Measurements from ENCODE around the gene PTPRM.
"Not testable (repeated sequence)": the region's sequence is repeated elsewhere in the genome, so short reads cannot be mapped to it uniquely, and the experiment has no call there.

Gene PTPRM

DNA sequence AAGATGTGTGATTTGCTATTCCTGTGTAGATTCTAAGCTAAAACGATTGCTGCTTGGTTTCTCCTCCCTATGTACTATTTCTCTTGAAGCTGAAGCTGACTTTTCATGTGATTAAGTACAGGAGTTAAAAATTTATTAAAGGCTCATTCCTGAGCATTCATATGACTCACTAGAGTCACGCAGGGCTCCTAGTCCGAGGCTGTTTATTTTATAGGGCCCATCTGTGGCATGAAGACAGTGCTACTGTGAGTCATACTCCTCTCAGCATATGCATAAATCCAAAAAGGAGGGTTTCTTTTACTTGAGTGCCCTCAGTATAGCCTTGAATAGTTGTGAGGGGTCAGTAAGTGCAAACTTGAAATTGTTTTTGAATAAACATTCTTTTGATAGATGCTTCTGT lies 378.8 kb downstream of the PTPRM start:
- peak; percentile 94 for DNase-seq (ENCODE audit: low read depth in 2 of 2)

DNA sequence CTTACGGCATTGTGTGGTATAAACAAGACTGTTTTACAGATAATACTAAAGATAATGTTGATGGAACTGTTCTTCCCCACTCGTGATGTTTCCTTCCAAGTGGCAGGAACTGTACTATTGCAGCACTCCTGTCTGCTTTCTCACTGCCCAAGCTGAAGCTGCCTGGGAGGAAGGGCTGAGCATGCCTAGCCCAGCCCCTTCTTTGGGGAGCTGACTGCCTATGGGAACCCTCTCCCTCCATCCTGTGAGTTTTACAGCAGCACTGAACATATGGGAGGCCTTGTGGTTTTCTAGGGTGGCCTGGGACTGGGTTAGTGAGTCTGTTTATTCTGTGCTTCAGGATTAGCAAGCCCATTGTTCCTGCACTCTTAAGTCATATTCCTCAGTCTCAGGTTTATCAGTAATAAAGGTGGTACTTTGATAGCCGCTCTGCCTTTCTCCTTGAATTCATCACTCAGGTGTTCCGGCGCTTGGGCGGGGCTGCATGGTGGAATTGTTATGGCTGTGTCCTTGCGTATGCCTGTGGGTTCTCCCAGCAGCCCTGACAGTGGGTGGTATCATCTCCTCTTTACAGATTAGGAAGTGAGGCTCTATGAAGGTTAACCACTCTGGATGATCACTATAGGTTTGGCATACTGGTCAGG lies 379.7 kb downstream of the PTPRM start:
- DNase-seq (ENCODE audit: low read depth in 2 of 2) = peak; percentile 82 to 83

DNA sequence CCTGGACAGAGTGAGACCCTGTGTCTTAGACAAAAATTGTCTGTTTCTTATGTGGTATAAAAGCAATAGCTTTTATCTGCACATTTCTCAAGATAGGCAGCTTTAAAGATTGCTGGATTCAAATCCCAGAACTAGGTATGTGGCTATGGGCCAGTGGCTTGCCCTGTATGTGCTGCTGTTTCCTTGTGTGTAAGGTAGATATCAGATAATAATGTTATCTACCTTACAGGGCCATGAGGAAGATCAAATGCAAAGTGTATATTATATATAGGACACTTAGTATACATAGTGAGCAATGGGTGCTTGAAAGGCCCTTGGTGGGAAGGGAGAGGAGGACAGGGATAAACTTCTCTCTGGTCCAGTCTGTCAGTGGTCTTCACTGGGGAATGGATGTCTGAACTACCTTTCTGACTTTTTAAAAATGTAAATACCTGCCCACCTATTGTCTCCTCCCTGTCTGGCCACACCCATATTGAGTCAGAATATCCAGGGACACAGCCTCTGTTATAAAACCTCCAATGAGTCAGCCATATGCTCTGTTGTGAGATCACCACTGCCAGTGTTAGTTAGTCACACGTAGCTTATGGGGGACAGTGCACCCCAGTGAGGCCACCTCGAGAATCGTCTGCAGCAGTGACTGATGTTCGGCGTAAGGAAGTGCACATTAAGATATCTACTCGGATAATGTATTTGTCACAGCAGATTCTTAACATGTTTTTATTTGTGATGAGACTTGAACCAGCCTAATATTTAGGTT lies 383.4 kb downstream of the PTPRM start:
- DNase-seq (ENCODE audit: low read depth in 2 of 2) = no peak

DNA sequence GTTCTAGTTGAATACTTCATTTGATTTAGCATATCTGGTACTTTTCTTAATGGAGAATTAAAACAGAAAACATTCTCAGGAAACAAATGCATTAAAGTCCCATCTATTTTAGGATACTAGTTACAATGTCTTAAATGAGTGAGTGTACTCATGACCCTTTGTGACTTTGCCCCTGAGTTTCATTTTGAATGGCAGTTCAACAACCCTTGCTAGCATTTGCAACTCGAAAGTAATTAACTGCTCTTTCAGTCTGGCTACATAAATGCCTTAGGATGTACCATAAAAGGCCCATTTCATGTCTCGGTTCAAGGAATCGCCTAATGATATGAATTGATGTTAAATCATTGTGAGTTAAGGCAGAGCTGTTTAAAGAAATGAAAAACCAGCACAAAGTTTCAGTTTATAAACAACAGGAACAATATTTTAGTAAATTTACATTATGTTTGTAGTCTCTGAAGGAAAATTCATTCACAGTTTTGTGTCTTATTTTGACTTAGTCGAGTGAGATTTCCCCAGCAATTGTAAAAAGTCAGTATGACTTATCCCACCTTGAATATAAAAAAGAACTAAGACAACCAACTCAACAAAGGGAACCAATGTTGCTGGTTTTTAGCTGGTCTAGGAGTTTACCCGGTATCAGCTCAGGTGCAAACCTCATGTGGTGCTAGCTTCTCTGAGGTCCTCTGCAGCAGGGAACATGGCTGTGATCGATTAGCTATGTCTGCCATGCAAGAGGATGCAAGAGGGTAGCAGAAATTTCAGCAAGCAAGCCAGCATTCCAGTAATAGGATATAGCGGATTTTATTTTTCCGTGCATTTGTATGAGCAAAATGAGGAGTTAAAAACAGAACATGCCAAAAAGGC lies 386.2 kb downstream of the PTPRM start:
- no peak for DNase-seq (ENCODE audit: low read depth in 2 of 2)

DNA sequence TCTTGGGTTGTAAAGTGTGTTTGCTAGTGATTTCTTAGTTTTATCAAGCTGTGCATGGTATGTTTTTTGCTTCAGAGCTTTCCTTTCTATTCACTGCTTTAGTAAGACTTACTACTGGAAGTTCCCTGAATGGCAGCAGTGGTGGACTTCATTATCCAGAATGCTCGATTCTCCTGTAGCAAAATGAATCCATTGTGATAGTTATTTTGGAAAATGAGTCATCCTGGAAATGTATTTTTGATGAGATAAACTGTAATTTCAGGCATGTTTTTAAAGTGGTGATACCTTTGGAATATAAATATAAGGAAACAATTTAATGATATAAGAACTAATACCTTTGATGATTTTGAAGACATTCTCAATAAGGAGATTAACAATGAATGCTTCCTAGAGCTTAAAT lies 387.1 kb downstream of the PTPRM start:
- DNase-seq (ENCODE audit: low read depth in 2 of 2) = no peak

DNA sequence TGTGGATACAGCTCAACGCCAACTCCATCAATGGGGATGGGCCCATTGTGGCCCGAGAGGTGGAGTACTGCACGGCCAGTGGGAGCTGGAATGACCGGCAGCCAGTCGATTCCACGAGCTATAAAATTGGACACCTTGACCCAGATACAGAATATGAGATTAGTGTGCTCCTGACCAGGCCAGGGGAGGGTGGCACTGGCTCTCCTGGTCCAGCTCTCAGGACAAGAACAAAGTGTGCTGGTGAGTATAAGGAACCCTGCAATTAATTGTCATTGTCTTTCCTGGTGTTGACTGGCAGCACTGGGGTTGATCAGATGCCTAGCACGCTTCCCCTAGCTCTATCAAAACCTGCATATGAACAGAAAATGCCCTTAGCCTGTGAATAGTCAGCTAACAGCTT lies 388.1 kb downstream of the PTPRM start:
- no peak for DNase-seq (ENCODE audit: low read depth in 2 of 2)

DNA sequence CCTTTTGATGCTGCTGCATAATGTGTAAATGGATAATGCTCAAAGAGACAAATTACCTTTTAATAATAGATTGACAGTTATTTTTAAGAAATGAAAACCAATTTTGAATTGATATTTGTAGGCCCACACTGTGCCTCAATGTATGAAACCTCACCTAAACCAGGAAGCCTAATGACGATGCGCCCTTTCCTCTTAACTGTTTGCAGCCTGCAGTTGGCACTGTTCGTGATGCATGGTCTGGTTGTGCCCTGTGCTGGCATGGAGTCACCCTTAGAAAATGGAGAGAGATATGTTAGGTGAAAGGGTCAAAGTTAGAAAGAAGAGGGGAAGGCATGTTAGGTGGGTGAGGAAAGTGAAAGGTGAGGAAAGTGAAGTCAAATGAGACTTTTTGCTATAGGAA lies 390.2 kb downstream of the PTPRM start:
- DNase-seq (ENCODE audit: low read depth in 2 of 2) = no peak

DNA sequence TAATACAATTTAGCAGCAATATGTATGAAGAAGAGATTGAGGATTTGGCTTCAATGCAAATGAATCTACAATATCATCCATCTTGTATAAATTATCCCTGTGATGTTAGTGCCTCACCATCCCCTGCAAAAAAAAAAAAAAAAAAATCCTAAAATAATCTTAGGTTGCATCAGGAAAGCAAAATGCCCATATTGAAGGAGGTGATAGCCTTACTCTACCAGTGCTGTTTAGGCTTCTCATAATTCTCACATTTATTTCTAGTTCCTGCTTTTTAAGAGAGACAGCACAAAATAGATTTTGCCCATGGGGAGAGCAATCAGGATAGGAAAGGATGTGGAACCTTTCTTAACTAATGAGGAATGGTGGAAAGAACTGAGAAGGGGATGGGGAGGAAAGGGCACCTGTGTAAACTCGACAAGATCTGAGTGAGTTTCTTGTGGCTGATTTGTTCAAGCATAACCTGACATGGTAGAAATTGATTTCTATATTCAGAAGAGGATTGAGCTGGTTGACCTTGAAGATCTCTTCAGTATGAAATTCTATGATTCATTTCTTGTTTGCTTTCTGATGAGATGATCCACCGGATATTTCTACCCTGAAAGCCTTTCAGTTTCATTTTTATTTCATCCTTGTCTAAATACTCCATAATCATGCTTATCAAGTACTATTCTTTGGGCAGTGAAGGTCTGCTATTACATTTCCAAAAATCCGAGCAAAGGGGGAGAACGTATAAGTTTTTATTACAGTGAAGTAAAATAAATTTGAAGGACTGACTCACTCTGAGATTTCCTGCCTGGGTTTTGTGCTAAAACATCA lies 391.2 kb downstream of the PTPRM start:
- no peak for DNase-seq (ENCODE audit: low read depth in 2 of 2)

DNA sequence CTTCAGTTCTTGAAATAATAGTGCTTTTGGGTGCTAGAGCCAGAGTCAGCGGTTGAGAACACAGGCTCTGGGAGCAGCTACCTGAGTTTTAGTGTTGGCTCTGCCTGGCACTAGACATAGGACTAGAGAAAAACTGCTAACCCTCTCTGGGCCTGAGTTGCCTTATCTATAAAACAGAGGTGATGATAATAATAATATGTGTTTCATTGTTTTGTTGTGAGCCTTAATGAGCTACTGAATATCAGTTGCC lies 391.7 kb downstream of the PTPRM start:
- DNase-seq (ENCODE audit: low read depth in 2 of 2) = no peak

DNA sequence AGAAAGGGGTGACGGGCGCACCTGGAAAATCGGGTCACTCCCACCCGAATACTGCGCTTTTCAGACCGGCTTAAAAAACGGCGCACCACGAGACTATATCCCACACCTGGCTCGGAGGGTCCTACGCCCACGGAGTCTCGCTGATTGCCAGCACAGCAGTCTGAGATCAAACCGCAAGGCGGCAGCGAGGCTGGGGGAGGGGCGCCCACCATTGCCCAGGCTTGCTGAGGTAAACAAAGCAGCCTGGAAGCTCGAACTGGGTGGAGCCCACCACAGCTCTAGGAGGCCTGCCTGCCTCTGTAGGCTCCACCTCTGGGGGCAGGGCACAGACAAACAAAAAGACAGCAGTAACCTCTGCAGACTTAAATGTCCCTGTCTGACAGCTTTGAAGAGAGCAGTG lies 399.6 kb downstream of the PTPRM start:
- DNase-seq (ENCODE audit: low read depth in 2 of 2) = not testable (repeated sequence)

DNA sequence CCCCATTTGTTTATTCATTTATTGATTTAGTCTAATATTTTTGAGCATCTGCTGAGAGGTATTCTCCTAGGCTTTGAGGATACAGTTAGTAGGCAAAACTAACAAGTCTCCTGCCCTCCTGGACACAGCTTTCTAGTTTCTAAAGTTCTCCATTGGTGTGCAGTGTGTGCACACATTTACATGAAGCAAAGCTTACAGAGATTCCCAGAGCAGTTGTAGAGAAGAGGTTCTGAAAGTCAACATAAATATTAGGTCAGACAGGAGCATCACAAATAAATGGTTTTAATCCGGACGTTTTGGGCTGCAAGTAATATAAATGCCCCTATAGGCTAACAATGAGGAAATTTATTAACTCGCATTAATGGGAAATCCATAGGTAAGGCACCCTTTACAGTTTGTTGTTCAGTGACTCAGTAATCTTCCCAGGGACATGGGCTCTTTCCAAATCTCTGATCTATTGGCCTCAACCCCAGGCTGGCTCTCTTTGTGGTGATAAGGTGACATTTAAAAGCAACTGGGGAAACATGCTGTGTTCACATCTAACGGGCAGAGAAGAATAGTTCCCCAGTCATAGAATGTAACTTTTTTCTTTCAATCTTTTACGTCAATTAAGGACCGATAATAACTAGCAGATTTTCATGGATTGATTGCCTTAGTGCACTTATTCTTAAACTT lies 407.2 kb downstream of the PTPRM start:
- DNase-seq (ENCODE audit: low read depth in 2 of 2) = no peak

DNA sequence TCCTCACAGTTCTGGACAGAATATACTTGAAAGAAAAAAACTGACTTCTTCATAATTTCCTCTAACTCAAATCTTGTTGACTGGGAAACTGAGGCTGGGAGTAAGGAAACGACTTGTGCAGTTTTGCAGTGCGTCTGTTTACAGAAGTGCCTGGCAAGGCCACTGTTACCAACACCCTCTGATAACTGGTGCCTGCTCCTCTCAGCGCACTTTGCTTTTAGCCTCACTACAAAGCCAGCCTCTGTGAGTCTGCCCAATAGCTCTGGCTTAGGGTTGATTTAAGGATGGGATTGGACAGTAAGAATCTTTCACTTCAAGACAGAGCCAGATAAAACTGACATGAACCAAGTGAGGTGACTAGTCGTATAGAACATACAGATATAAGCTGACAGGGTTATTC lies 410.8 kb downstream of the PTPRM start:
- no peak for DNase-seq (ENCODE audit: low read depth in 2 of 2)

DNA sequence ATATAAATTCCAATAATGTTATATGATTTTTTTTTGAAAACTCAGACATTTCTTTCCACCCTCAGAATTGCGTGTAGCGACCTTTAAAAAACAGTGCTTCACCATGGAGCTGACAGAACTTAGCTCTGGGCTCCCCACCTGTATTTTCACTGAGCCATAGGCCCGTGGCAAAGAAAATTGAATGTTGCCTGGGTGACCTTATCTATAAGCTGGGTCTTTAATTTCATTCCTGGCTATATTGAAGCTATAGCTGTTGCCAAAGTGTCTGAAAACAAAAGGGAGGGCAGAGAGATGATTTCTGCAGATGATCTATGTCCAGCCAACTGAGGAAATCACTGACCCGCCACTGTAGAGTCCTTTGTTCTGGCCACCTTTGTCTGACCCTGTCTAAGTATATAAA lies 411.7 kb downstream of the PTPRM start:
- DNase-seq (ENCODE audit: low read depth in 2 of 2) = no peak

DNA sequence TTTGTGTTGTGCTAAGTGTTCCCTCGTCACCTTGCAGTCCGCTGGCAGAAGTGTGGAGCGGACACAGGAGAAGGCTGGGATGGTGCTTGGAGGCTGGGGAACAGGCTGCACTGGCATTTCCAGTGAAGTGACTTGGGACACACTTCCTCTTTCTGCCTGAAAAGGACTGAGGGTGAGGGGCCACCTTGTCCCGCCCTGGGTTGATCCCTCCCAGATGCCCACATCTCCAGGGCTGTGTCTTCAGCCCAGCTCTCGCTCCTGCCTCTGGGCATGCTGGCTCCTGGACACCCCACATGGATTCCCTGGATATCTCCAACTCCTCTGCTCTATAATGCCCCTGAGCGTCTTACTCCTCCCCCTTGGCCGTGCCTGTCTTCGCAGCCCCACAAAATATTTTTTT lies 412.6 kb downstream of the PTPRM start:
- DNase-seq (ENCODE audit: low read depth in 2 of 2) = no peak

DNA sequence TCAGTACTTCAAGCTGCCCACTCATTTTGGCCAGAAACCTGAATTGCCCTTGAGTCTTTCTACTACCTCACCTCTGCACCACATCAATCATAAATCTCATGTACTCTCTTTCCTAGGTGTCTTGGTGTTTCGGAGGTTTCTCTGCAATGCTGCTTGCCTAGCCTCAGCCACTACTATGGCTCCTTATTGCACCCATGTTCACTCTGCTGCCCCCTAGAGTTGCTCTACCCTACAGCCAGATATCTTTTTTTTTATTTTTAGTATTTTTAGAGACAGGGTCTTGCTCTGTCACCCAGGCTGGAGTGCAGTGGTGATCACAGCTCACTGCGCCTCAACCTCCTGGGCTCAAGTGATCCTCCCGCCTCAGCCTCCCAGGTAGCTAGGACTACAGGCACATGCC lies 413.0 kb downstream of the PTPRM start:
- no peak for DNase-seq (ENCODE audit: low read depth in 2 of 2)

DNA sequence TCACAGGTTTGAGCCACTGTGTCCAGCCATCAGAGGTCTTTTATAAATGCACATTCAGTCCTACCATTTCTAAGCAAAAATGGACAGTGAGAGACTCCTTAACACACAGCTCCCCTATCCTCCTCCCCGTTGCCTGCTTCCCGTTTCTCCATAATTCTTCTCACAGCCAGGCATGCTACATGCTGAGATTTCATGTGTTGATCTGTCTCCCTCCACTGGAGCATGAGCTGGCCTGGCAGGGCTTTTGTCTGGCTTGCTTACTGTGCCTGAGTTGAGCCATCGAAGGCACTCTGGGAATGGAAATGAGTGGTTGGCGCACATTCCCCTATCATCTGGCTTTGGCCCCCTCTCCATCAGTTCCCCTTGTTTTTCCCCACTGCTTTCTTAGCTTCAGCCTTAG lies 413.5 kb downstream of the PTPRM start:
- DNase-seq (ENCODE audit: low read depth in 2 of 2) = no peak

DNA sequence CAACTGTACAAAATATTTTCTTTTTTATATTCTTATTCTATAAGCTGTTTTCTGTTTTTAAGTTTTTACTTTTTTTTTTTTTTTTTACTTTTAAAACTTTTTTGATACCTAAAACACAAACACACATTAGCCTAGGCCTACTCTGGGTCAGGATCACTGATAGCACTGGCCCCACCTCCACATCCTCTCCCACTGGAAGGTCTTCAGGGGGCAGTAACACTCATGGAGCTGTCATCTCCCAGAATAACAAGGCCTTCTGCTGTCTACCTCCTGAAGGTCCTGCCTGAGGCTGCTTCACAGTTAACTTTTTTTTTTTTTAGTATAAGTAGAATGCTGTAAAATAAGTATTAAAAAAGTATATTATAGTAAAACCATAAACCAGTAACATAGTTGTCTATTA lies 415.1 kb downstream of the PTPRM start:
- no peak for DNase-seq (ENCODE audit: low read depth in 2 of 2)

DNA sequence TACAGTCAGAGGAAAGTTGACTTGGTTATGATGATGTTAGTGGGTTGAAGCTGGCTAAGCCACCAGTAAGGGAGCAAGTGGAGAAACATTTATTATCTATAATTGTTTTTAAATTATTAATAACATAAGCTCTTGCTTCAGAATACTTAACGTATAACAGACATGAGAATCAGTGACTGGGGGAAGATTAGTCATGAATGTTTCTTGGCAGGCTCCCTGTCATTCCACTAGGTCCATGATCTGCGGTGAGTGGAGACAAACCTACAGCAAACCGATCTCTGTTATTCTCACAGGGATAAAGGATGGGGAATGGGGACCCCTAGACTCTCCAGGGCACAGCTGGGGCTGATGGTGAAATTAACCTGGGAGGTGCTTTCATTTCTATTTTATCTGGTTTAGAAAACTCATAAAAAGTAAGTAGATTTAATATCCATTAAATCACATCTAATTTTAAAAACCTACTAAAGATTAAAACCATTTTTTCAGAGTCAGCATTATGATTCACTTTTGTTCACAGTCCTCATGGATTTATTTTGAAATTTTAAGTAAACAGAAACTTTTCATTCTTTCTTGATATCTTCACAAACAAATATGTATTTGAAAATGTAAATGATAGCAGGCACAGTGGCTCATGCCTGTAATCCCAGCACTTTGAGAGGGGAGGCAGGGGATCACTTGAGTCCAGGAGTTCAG lies 420.3 kb downstream of the PTPRM start:
- peak; percentile 70 to 71 for DNase-seq (ENCODE audit: low read depth in 2 of 2)

DNA sequence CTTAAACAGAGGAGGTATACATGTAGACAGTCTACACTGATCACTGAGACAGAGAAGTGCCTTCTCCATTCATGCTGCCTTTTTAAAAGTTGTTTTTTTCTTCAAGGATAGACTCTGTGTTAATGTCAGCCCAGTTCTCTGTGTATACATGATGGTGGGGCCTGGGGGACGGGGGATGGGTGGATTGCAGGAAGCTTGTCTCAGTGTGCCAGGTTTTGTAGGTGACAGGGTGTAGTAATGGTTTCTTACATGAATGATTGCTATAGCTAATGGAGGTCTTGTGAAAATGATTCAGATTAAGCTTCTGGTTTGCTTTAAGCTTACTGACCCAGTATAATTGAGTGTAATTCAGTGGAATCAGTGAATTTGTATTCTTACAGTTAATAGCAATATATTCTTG lies 423.6 kb downstream of the PTPRM start:
- DNase-seq (ENCODE audit: low read depth in 2 of 2) = no peak

DNA sequence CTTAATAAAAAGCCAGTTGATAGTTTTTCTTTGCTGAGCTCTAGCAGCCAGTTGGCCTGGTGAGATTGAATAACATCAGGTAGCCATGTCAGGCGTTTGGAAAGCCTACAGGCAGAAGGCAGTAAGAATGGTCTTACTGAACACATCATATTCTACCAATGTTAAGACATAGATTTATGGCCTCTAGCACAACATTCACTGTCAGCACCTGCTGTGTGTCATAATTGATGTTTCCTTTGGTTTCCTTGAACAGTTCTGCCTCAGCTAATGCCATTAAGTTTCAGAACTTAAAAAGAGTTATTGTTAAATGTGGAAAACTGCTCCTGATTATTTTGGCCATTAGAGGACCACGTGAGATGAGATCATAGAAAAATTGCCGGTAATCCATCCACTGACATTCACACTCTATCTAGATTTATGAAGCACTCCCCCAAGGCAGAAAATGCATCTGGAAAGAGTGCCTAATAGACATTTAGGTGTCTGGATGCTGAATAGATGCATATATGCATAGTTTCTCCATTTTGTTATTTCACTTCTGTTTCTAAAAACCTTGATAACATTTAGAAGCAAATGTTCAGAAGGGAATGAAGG lies 434.7 kb downstream of the PTPRM start:
- DNase-seq (ENCODE audit: low read depth in 2 of 2) = peak; percentile 32 to 45
